H1 (cell line): ENCODE measurements around the gene OR1I1.

ENCODE experiments used
- CTCF ChIP-seq, 3 experiments: IDR thresholded peaks; 1 replicate in 2 of 3; 2 replicates in 1 of 3; pipeline versions ENCODE4 v1.5.1 to v1.6.1; 2011; ENCODE audit warnings: low read length in 3 of 3, mild to moderate bottlenecking in 3 of 3, inconsistent platforms in 2 of 3, low read depth in 1 of 3, moderate library complexity in 1 of 3; ENCODE audit not compliant: insufficient read depth in 1 of 3; ENCODE audit errors: control extremely low read depth in 1 of 3
- JUN ChIP-seq: IDR thresholded peaks from 2 replicates; pipeline ENCODE4 v1.6.1; 2011; ENCODE audit warnings: low read depth, mild to moderate bottlenecking, improper control_type of control experiment, low read length
- MAX ChIP-seq: IDR thresholded peaks from 2 replicates; pipeline ENCODE4 v1.6.1; 2012; ENCODE audit warnings: inconsistent platforms
- POLR2A ChIP-seq, 2 experiments: IDR thresholded peaks; 1 replicate in 1 of 2; 2 replicates in 1 of 2; pipeline ENCODE4 v1.6.1; 2011; ENCODE audit warnings: low read depth in 2 of 2, low read length in 2 of 2, mild to moderate bottlenecking in 2 of 2; ENCODE audit errors: control extremely low read depth in 1 of 2
- RNF2 ChIP-seq: fragments of 200-900, 300-1000 bp; sonication (generic); IDR thresholded peaks from 2 replicates; pipeline ENCODE4 v1.7.1; 2016; ENCODE audit warnings: borderline replicate concordance, low read depth, mild to moderate bottlenecking, antibody characterized with exemption, low read length; ENCODE audit not compliant: poor library complexity, severe bottlenecking; ENCODE audit errors: missing control alignments

- no peak for TF ChIP-seq JUN
- no peak for TF ChIP-seq MAX
- TF ChIP-seq RNF2 = no peak
- no peak for TF ChIP-seq CTCF (IDR thresholded peaks at IDR 0.05; ENCODE audit: control extremely low read depth in 1 of 3, insufficient read depth in 1 of 3, low read depth in 1 of 3, low read length in 3 of 3)
- TF ChIP-seq POLR2A (IDR thresholded peaks at IDR 0.05; ENCODE audit: control extremely low read depth in 1 of 2, low read depth in 2 of 2, low read length in 2 of 2) = no peak
These were observed 33.0 kb upstream of the OR1I1 start, which contains the start of gene CASP14 for GRCh38 chr19:15048885-15049541.
